K562 (cell line): Measurements from ENCODE around the gene WBP1L.

Experiments used
- BCLAF1 ChIP-seq, 2 experiments: fragments of 450-650 bp in 1 of 2; IDR thresholded peaks; 2 replicates each; pipeline ENCODE4 v1.6.1; 2011 to 2017; ENCODE audit warnings: low read depth in 2 of 2, antibody characterized with exemption in 1 of 2, borderline replicate concordance in 1 of 2, low read length in 1 of 2, mild to moderate bottlenecking in 1 of 2, mixed read lengths in 1 of 2; ENCODE audit not compliant: control insufficient read depth in 1 of 2
- CEBPB ChIP-seq: fragments of 450-650 bp; IDR thresholded peaks from 2 replicates; pipeline ENCODE4 v1.6.1; 2016; ENCODE audit warnings: missing genetic modification characterization, missing compliant biosample characterization
- CEBPG ChIP-seq, 3 experiments: fragments of 200-800 bp in 1 of 3; sonication (Bioruptor generic) in 1 of 3; sonication (generic) in 1 of 3; formaldehyde crosslinking in 1 of 3; IDR thresholded peaks in 2 of 3; conservative IDR thresholded peaks in 1 of 3; 2 replicates each; pipeline versions ENCODE4 v1.6.1 to v1.8.0; 2016 to 2022; ENCODE audit warnings: missing compliant biosample characterization in 2 of 3, missing genetic modification characterization in 2 of 3, mild to moderate bottlenecking in 1 of 3, missing genetic modification reagents in 1 of 3
- CTCF ChIP-seq, 3 experiments: IDR thresholded peaks in 2 of 3; conservative IDR thresholded peaks in 1 of 3; 2 replicates each; pipeline ENCODE4 v1.5.1; 2011 to 2012; ENCODE audit warnings: low read length in 3 of 3, mild to moderate bottlenecking in 3 of 3, control low read depth in 2 of 3, improper control_type of control experiment in 1 of 3, inconsistent platforms in 1 of 3, low read depth in 1 of 3, mixed read lengths in 1 of 3, moderate library complexity in 1 of 3; ENCODE audit not compliant: insufficient read depth in 2 of 3
- FOSL1 ChIP-seq: fragments of 200-800 bp; sonication (Bioruptor generic); conservative IDR thresholded peaks from 2 replicates; pipeline ENCODE4 v1.6.1; 2016; ENCODE audit warnings: missing genetic modification characterization, missing compliant biosample characterization
- GTF2F1 ChIP-seq: IDR thresholded peaks from 2 replicates; pipeline ENCODE4 v1.6.1; 2011; ENCODE audit warnings: low read depth, low read length, improper control_type of control experiment
- HMBOX1 ChIP-seq: sonication (generic); IDR thresholded peaks from 2 replicates; pipeline ENCODE4 v1.6.1; 2016
- KAT7 ChIP-seq: sonication (generic); formaldehyde crosslinking; IDR thresholded peaks from 2 replicates; pipeline ENCODE4 v1.8.0; 2022; ENCODE audit warnings: missing genetic modification reagents, mild to moderate bottlenecking, borderline replicate concordance
- NKRF ChIP-seq: fragments of 450-650 bp; IDR thresholded peaks from 2 replicates; pipeline ENCODE4 v1.6.1; 2016; ENCODE audit warnings: borderline replicate concordance
- RAD21 ChIP-seq, 2 experiments: fragments of 250-450 bp in 1 of 2; fragments of 450-650 bp in 1 of 2; sonication (Bioruptor Pico) in 1 of 2; formaldehyde crosslinking in 1 of 2; IDR thresholded peaks in 1 of 2; conservative IDR thresholded peaks in 1 of 2; 2 replicates each; pipeline versions ENCODE4 v1.4.0 to v1.8.0; 2020 to 2022; ENCODE audit warnings: mild to moderate bottlenecking in 2 of 2, moderate library complexity in 1 of 2
- TRIM28 ChIP-seq: fragments of 450-650 bp; IDR thresholded peaks from 2 replicates; pipeline ENCODE4 v1.6.1; 2017
- ZNF561 ChIP-seq: fragments of 450-650 bp; formaldehyde crosslinking; conservative IDR thresholded peaks from 2 replicates; pipeline ENCODE4 v1.4.0; 2020; ENCODE audit warnings: mild to moderate bottlenecking, moderate library complexity
- ZZZ3 ChIP-seq: fragments of 450-650 bp; IDR thresholded peaks from 2 replicates; pipeline ENCODE4 v1.6.1; 2016; ENCODE audit warnings: antibody characterized with exemption, mild to moderate bottlenecking, moderate library complexity

- no peak for TF ChIP-seq GTF2F1
- TF ChIP-seq CTCF (IDR thresholded peaks at IDR 0.05 in 2 of 3, conservative IDR thresholded peaks at IDR 0.05 in 1 of 3; ENCODE audit: insufficient read depth in 2 of 3, low read depth in 1 of 3, low read length in 3 of 3), result no peak
- TF ChIP-seq BCLAF1 (IDR thresholded peaks at IDR 0.05; ENCODE audit: borderline replicate concordance in 1 of 2, control insufficient read depth in 1 of 2, low read depth in 2 of 2, low read length in 1 of 2), result no peak
- no peak for TF ChIP-seq KAT7 (CRISPR knock-in tag)
- TF ChIP-seq HMBOX1, result no peak
- no peak for TF ChIP-seq TRIM28
- TF ChIP-seq FOSL1 (tag), result no peak
- no peak for TF ChIP-seq RAD21 (CRISPR knock-in tag; conservative IDR thresholded peaks at IDR 0.05 in 1 of 2, IDR thresholded peaks at IDR 0.05 in 1 of 2)
- TF ChIP-seq ZZZ3, result no peak
- TF ChIP-seq NKRF, result no peak
- TF ChIP-seq ZNF561, result no peak
- no peak for TF ChIP-seq CEBPB (tag)
- TF ChIP-seq CEBPG (CRISPR knock-in tag; IDR thresholded peaks at IDR 0.05), result no peak
- TF ChIP-seq CEBPG (tag; conservative IDR thresholded peaks at IDR 0.05 in 1 of 2, IDR thresholded peaks at IDR 0.05 in 1 of 2), result no peak
These were observed 38.8 kb upstream of the WBP1L start for GRCh38 chr10:102704915-102705314.
